ENCODE data around the gene SCNN1B.
"Not testable (repeated sequence)": the region's sequence is repeated elsewhere in the genome, so short reads cannot be mapped to it uniquely, and the experiment has no call there.

Gene SCNN1B

GRCh38 chr16:23381702-23382101, 79.6 kb downstream of the SCNN1B start:
- DNase-seq (ENCODE audit: low read depth): not testable (repeated sequence)

- no peak for DNase-seq (ENCODE audit: low read depth)
Measured at GRCh38 chr16:23382279-23382678, 80.2 kb downstream of the SCNN1B start.

- DNase-seq (ENCODE audit: low read depth): no peak
Measured at GRCh38 chr16:23383881-23384280, 81.8 kb downstream of the SCNN1B start.

- DNase-seq (ENCODE audit: low read depth): no peak
Measured at GRCh38 chr16:23384878-23385277, 82.8 kb downstream of the SCNN1B start.

GRCh38 chr16:23385441-23385840, 83.3 kb downstream of the SCNN1B start:
- no peak for DNase-seq (ENCODE audit: low read depth)

GRCh38 chr16:23387666-23388065, 85.6 kb downstream of the SCNN1B start:
- no peak for DNase-seq (ENCODE audit: low read depth)

- DNase-seq (ENCODE audit: low read depth): no peak
Measured at GRCh38 chr16:23388786-23389185, 86.7 kb downstream of the SCNN1B start.

GRCh38 chr16:23389201-23389600, 87.1 kb downstream of the SCNN1B start:
- DNase-seq (ENCODE audit: low read depth): no peak

- not testable (repeated sequence) for DNase-seq (ENCODE audit: low read depth)
Measured at GRCh38 chr16:23389936-23390335, 87.8 kb downstream of the SCNN1B start.

- DNase-seq (ENCODE audit: low read depth): no peak
Measured at GRCh38 chr16:23391381-23392222, 89.5 kb downstream of the SCNN1B start.

GRCh38 chr16:23392223-23392600, 90.1 kb downstream of the SCNN1B start:
- DNase-seq (ENCODE audit: low read depth): no peak

GRCh38 chr16:23394141-23394831, 92.2 kb downstream of the SCNN1B start:
- DNase-seq (ENCODE audit: low read depth): no peak

GRCh38 chr16:23395732-23396131, 93.6 kb downstream of the SCNN1B start:
- DNase-seq (ENCODE audit: low read depth): no peak

GRCh38 chr16:23397464-23397863, 95.4 kb downstream of the SCNN1B start:
- DNase-seq (ENCODE audit: low read depth): no peak

- DNase-seq (ENCODE audit: low read depth): no peak
Measured at GRCh38 chr16:23398987-23399805, 97.1 kb downstream of the SCNN1B start.

- not testable (repeated sequence) for DNase-seq (ENCODE audit: low read depth)
Measured at GRCh38 chr16:23400447-23400846, 98.3 kb downstream of the SCNN1B start.

GRCh38 chr16:23401139-23401538, 99.0 kb downstream of the SCNN1B start:
- DNase-seq (ENCODE audit: low read depth): no peak

- DNase-seq (ENCODE audit: low read depth): no peak
Measured at GRCh38 chr16:23402100-23402499, 100.0 kb downstream of the SCNN1B start.

GRCh38 chr16:23403547-23403946, 101.4 kb downstream of the SCNN1B start:
- DNase-seq (ENCODE audit: low read depth): no peak

- no peak for DNase-seq (ENCODE audit: low read depth)
Measured at GRCh38 chr16:23406024-23406423, 103.9 kb downstream of the SCNN1B start.

- no peak for DNase-seq (ENCODE audit: low read depth)
Measured at GRCh38 chr16:23406546-23407240, 104.6 kb downstream of the SCNN1B start.

Data from stimulated activated CD4-positive, alpha-beta T cell treated with anti-CD3 and anti-CD28 coated beads, Interleukin-2, amount 100 ng/mL, for 4 hours (primary cell).